Uterus (tissue), 2 donors: ENCODE results near the gene IER2.
A peak's percentile ranks its signal among the peaks of the same experiment; 100 is the strongest.

Experiments used
- CTCF ChIP-seq, 4 experiments: fragments of 200-600 bp in 2 of 4; fragments of 450-650 bp in 2 of 4; sonication (generic) in 2 of 4; IDR thresholded peaks; one replicate each; pipeline ENCODE4 v1.5.1; 2016 to 2019; ENCODE audit warnings: antibody characterized with exemption in 4 of 4, mild to moderate bottlenecking in 2 of 4, moderate library complexity in 1 of 4
- POLR2A ChIP-seq, 2 donors: fragments of 450-650 bp; IDR thresholded peaks; one replicate each; pipeline ENCODE4 v1.6.1; 2016; ENCODE audit warnings: antibody characterized with exemption in 2 of 2, mild to moderate bottlenecking in 1 of 2, moderate library complexity in 1 of 2

DNA sequence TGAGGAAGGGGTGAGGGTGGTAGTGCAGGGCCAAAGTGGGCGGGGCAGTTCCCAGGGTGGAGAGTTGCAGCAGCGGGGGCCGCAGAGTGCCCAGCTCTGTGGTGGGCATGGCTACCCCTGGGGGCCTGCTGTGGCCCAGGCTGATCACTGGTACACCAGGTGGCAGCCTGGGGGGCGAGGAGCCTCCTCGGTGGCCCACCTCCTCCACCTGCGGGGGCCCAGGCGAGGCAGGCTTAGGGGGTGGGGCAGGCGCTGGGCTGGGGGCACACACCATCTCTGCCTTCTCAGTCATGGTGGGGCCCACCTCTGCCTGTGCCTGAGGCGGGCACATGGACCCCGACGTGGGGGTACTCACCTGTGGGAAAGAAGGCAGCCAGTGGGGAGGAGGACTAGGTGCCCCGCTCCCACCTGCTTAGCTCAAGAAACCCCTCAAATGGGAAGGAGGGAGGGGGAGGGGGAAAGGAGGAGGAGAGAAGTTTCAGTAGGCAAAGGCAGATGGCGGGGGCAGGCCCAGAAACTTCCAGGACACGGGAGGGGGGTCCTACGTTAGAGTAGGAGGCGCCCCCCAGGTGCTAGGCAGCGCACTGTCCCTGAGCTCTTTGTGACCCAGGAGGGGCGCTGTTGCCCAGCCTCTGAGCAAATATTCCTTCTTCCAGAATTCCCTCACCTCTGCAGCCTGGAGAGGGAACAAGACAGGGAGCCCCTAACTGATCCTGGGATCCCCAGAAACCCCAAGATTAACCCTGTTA, 49.2 kb upstream of the IER2 start:
- no peak for TF ChIP-seq POLR2A (IDR thresholded peaks at IDR 0.05)
- TF ChIP-seq CTCF (IDR thresholded peaks at IDR 0.05) = peak in 1 of 4 experiments; percentile 14
